Fibroblast of lung (primary cell): ENCODE data around the gene DMRT2. TPM values are rescaled to one million over a fixed set of nuclear protein-coding genes. Genes with fewer than 3 reads are reported as not detected.

Experiments
- DNase-seq, 2 donors: peaks; one replicate each; pipeline versions ENCODE4 v3.0.0 to v3.0.0-alpha.2; 2010; ENCODE audit warnings: low read depth in 2 of 2
- H2AFZ ChIP-seq: 2 replicates; pipeline ENCODE4 v1.5.1; 2012; ENCODE audit warnings: low read length, control low read depth, inconsistent platforms
- H3K27ac ChIP-seq: 2 replicates; pipeline ENCODE4 v1.5.1; 2011; ENCODE audit warnings: low read length, control low read depth; ENCODE audit not compliant: insufficient read depth
- H3K27me3 ChIP-seq: 2 replicates; pipeline ENCODE4 v1.5.1; 2011; ENCODE audit warnings: mild to moderate bottlenecking, low read length; ENCODE audit not compliant: control insufficient read depth, insufficient read depth
- H3K36me3 ChIP-seq: 2 replicates; pipeline ENCODE4 v1.5.1; 2011; ENCODE audit warnings: low read length; ENCODE audit not compliant: control insufficient read depth, insufficient read depth
- H3K4me1 ChIP-seq: 2 replicates; pipeline ENCODE4 v1.5.1; 2011; ENCODE audit warnings: low read length; ENCODE audit not compliant: control insufficient read depth, insufficient read depth; ENCODE audit errors: extremely low read depth
- H3K4me2 ChIP-seq: 2 replicates; pipeline ENCODE4 v1.5.1; 2011; ENCODE audit warnings: low read length, control low read depth; ENCODE audit not compliant: insufficient read depth; ENCODE audit errors: extremely low read depth
- H3K4me3 ChIP-seq, 4 experiments: fragments of 200-600 bp in 1 of 4; sonication (generic) in 1 of 4; replicated peaks in 1 of 4; 2 replicates each; pipeline ENCODE4 v1.5.1; 2011 to 2016; ENCODE audit warnings: low read length in 4 of 4, low read depth in 3 of 4, mild to moderate bottlenecking in 3 of 4, control low read depth in 2 of 4, inconsistent platforms in 1 of 4, mixed read lengths in 1 of 4; ENCODE audit not compliant: insufficient read depth in 1 of 4; ENCODE audit errors: control extremely low read depth in 1 of 4
- H3K79me2 ChIP-seq: 2 replicates; pipeline ENCODE4 v1.5.1; 2012; ENCODE audit warnings: mild to moderate bottlenecking, low read length, inconsistent platforms; ENCODE audit not compliant: control insufficient read depth, insufficient read depth
- H3K9ac ChIP-seq: 2 replicates; pipeline ENCODE4 v1.5.1; 2011; ENCODE audit warnings: mild to moderate bottlenecking, low read length, control low read depth; ENCODE audit not compliant: insufficient read depth
- H3K9me3 ChIP-seq: 2 replicates; pipeline ENCODE4 v1.5.1; 2012; ENCODE audit warnings: low read depth, low read length; ENCODE audit not compliant: control insufficient read depth, insufficient read depth
- H4K20me1 ChIP-seq: 2 replicates; pipeline ENCODE4 v1.5.1; 2011; ENCODE audit warnings: low read length; ENCODE audit not compliant: control insufficient read depth, insufficient read depth; ENCODE audit errors: extremely low read depth
- EZH2 ChIP-seq: IDR thresholded peaks from 2 replicates; pipeline ENCODE4 v1.5.1; 2012; ENCODE audit warnings: low read length, control low read depth, mild to moderate bottlenecking; ENCODE audit errors: missing control alignments
- polyA plus RNA-seq, 2 donors: library from polyadenylated mRNA; depleted of rRNA in 1 of 2; stranded (reverse) in 1 of 2; unstranded in 1 of 2; fragments of >200 nt; gene quantifications; 2 replicates each; pipeline ENCODE4 v1.2.1, GENCODE V29; 2011 to 2012; ENCODE audit warnings: missing spikeins in 1 of 2
- total RNA-seq: library from RNA; depleted of rRNA; stranded (reverse); fragments of >200 nt; gene quantifications from 2 replicates; pipeline ENCODE4 v1.2.1, GENCODE V29; 2014
- TF ChIP-seq, protein P1 (sequence below), 2 donors: IDR thresholded peaks in 1 of 2; conservative IDR thresholded peaks in 1 of 2; 1 replicate in 1 of 2; 2 replicates in 1 of 2; pipeline ENCODE4 v1.5.1; 2011 to 2012; ENCODE audit warnings: low read length in 2 of 2, control low read depth in 1 of 2, inconsistent platforms in 1 of 2, low read depth in 1 of 2, mild to moderate bottlenecking in 1 of 2

Gene DMRT2
- total and polyA plus RNA-seq, 2 donors (not counting 1 experiment from before 2014, with no cell fraction given): 0.16 TPM; not detected in 1

DNA sequence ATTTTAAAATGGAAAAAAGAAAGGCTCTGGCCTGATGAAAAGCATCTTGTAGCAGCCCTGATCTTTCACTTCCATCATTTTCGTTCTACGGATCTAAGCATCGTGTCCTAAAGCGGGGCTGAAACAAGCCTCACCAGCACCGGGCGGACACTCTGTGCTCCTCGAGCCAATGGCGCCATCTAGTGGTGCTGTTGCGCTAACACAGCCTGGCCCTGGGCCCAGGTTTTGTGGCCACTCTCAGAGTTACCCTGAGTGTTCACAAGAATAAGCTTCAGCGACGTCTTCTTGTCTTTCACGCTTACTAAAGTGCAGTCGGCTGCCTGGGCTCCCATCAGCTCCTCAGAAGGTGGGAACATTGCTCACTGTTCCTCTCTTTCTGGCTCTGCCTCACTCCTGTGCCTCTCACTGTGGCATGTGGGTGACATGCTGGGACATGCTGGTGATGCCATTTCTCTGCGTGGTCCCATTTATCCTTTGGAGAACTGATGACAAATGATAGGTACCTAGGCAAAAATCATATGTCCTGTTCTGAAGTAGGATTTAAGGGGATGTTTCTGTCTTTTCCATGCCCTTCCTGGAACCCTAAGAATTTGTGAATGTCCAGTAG is 41.0 kb upstream of the DMRT2 start:
- H3K79me2 ChIP-seq: no peaks in the 10 kb centered on the region
- no peak overlapping the region for H3K4me2 ChIP-seq
- no peaks in the 10 kb centered on the region for H3K27me3 ChIP-seq
- no peak overlapping the region for H3K27ac ChIP-seq
- H3K9ac ChIP-seq: no peak overlapping the region
- DNase-seq: peak; percentile 52 to 64
- H4K20me1 ChIP-seq: no peaks in the 10 kb centered on the region
- H3K9me3 ChIP-seq: no peaks in the 10 kb centered on the region
- TF ChIP-seq, protein P1, sequence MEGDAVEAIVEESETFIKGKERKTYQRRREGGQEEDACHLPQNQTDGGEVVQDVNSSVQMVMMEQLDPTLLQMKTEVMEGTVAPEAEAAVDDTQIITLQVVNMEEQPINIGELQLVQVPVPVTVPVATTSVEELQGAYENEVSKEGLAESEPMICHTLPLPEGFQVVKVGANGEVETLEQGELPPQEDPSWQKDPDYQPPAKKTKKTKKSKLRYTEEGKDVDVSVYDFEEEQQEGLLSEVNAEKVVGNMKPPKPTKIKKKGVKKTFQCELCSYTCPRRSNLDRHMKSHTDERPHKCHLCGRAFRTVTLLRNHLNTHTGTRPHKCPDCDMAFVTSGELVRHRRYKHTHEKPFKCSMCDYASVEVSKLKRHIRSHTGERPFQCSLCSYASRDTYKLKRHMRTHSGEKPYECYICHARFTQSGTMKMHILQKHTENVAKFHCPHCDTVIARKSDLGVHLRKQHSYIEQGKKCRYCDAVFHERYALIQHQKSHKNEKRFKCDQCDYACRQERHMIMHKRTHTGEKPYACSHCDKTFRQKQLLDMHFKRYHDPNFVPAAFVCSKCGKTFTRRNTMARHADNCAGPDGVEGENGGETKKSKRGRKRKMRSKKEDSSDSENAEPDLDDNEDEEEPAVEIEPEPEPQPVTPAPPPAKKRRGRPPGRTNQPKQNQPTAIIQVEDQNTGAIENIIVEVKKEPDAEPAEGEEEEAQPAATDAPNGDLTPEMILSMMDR (conservative IDR thresholded peaks at IDR 0.05 in 1 of 2, IDR thresholded peaks at IDR 0.05 in 1 of 2; ENCODE audit: low read depth in 1 of 2, low read length in 2 of 2): peak; percentile 92 to 95
- TF ChIP-seq EZH2: no peak
- H3K36me3 ChIP-seq: no peaks in the 10 kb centered on the region
- no peak overlapping the region for H3K4me3 ChIP-seq
- no peaks in the 10 kb centered on the region for H3K4me1 ChIP-seq
- no peak overlapping the region for H2AFZ ChIP-seq

- Histone ChIP-seq H3K79me2 (no peaks in the 10 kb centered on the region), H3K4me1 (no peaks in the 10 kb centered on the region), H3K9ac (no peak overlapping the region), H4K20me1 (no peaks in the 10 kb centered on the region), H3K4me2 (no peak overlapping the region), H3K4me3 (no peak overlapping the region), H2AFZ (no peak overlapping the region), H3K27me3 (no peaks in the 10 kb centered on the region), H3K36me3 (no peaks in the 10 kb centered on the region), H3K9me3 (no peaks in the 10 kb centered on the region), H3K27ac (no peak overlapping the region)
- TF ChIP-seq, protein P1 (conservative IDR thresholded peaks at IDR 0.05 in 1 of 2, IDR thresholded peaks at IDR 0.05 in 1 of 2; ENCODE audit: low read depth in 1 of 2, low read length in 2 of 2): no peak
- no peak for TF ChIP-seq EZH2
- no peak for DNase-seq
Measured at GRCh38 chr9:1013021-1013420, 37.1 kb upstream of the DMRT2 start.

DNA sequence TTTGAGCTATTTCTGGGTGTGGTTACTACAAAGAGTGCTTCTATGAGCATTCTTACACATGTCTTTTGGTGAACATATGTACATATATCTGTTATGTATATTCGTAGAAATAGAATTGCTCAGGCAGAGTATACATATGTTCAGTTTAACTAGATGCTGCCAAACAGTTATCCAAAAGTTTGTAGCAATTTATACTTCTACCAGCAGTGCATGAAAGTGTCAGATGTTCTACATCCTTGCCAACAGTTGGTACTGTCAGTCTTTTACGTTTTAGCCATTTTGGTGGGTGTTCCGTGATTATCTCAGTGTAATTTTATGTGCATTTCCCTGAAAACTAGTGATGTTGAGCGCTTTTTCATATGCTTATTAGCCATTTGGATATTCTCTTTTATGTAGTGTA is 35.9 kb upstream of the DMRT2 start:
- no peaks in the 10 kb centered on the region for H3K27me3 ChIP-seq
- no peaks in the 10 kb centered on the region for H4K20me1 ChIP-seq
- no peak for DNase-seq
- no peak for TF ChIP-seq EZH2
- TF ChIP-seq, protein P1 (conservative IDR thresholded peaks at IDR 0.05 in 1 of 2, IDR thresholded peaks at IDR 0.05 in 1 of 2; ENCODE audit: low read depth in 1 of 2, low read length in 2 of 2): no peak
- H3K4me3 ChIP-seq: no peak overlapping the region
- H3K4me2 ChIP-seq: no peak overlapping the region
- no peaks in the 10 kb centered on the region for H3K36me3 ChIP-seq
- H2AFZ ChIP-seq: no peak overlapping the region
- H3K4me1 ChIP-seq: no peaks in the 10 kb centered on the region
- no peak overlapping the region for H3K9ac ChIP-seq
- H3K79me2 ChIP-seq: no peaks in the 10 kb centered on the region
- no peaks in the 10 kb centered on the region for H3K9me3 ChIP-seq
- H3K27ac ChIP-seq: no peak overlapping the region
